ENCODE results near the gene NUAK1. TPM values are rescaled to one million over a fixed set of nuclear protein-coding genes. Genes with fewer than 3 reads are reported as not detected.
A peak's percentile ranks its signal among the peaks of the same experiment; 100 is the strongest.

NUAK1 gene
- total and polyA plus RNA-seq, 4 donors = 2.9 to 14.1 (median 9.2) TPM

GRCh38 chr12:106080041-106080790 is 58.5 kb downstream of the NUAK1 start:
- peaks cover 5 to 25% (median 18%) of the 10 kb centered on the region in 5 donors for H3K4me1 ChIP-seq (ENCODE audit: control insufficient read depth in 5 of 5, insufficient read depth in 5 of 5, low read length in 5 of 5)
- peaks cover 3 to 6% (median 4%) of the 10 kb centered on the region in 4 donors for H3K36me3 ChIP-seq (ENCODE audit: control insufficient read depth in 4 of 4, insufficient read depth in 4 of 4, low read length in 4 of 4)
- DNase-seq = peak in 2 of 3 donors; percentile 42 to 60
- H3K4me3 ChIP-seq = no peak overlapping the region
- H3K27ac ChIP-seq (ENCODE audit: low read depth in 1 of 2, low read length in 1 of 2) = peak overlapping the region; percentile 58 to 62
- no peaks in the 10 kb centered on the region for H3K27me3 ChIP-seq (ENCODE audit: control insufficient read depth in 3 of 3, insufficient read depth in 3 of 3, low read length in 2 of 3)
- peaks cover 0 to 2% (median 0%) of the 10 kb centered on the region in 4 donors for H3K9me3 ChIP-seq (ENCODE audit: control insufficient read depth in 4 of 4, insufficient read depth in 3 of 4, low read length in 3 of 4)
- WGBS, 2 donors = 59 to 68% methylated on average over 9 of the region's 9 CpGs
- no peak for TF ChIP-seq CTCF (IDR thresholded peaks at IDR 0.05; ENCODE audit: control extremely low read depth, extremely low read depth)
- H3K9ac ChIP-seq (ENCODE audit: insufficient read depth in 1 of 2, low read length in 2 of 2) = no peak overlapping the region
- ATAC-seq (ENCODE audit: insufficient read depth, low FRiP score) = no peak

- Histone ChIP-seq H3K4me3 (no peak overlapping the region), H3K4me1 (ENCODE audit: control insufficient read depth in 5 of 5, insufficient read depth in 5 of 5, low read length in 5 of 5) (peaks cover 11 to 35% (median 21%) of the 10 kb centered on the region in 5 donors), H3K9me3 (ENCODE audit: control insufficient read depth in 4 of 4, insufficient read depth in 3 of 4, low read length in 3 of 4) (peaks cover 0 to 2% (median 0%) of the 10 kb centered on the region in 4 donors), H3K9ac (ENCODE audit: insufficient read depth in 1 of 2, low read length in 2 of 2) (no peak overlapping the region), H3K36me3 (ENCODE audit: control insufficient read depth in 4 of 4, insufficient read depth in 4 of 4, low read length in 4 of 4) (peaks cover 3 to 5% (median 4%) of the 10 kb centered on the region in 4 donors), H3K27ac (ENCODE audit: low read depth in 1 of 2, low read length in 1 of 2) (peak overlapping the region; percentile 24 to 25), H3K27me3 (ENCODE audit: control insufficient read depth in 3 of 3, insufficient read depth in 3 of 3, low read length in 2 of 3) (no peaks in the 10 kb centered on the region)
- ATAC-seq (ENCODE audit: insufficient read depth, low FRiP score) = no peak
- WGBS, 2 donors = 59 to 85% methylated on average over 1 of the region's 1 CpG
- TF ChIP-seq CTCF (IDR thresholded peaks at IDR 0.05; ENCODE audit: control extremely low read depth, extremely low read depth) = no peak
- no peak for DNase-seq
Measured at GRCh38 chr12:106079148-106079738, 59.5 kb downstream of the NUAK1 start.

GRCh38 chr12:106078358-106079010 is 60.3 kb downstream of the NUAK1 start:
- no peak overlapping the region for H3K4me3 ChIP-seq

More at GRCh38 chr12:106078358-106079010, 60.3 kb downstream of the NUAK1 start:
- TF ChIP-seq CTCF (IDR thresholded peaks at IDR 0.05; ENCODE audit: control extremely low read depth, extremely low read depth) = no peak
- peaks cover 2 to 5% (median 4%) of the 10 kb centered on the region in 4 donors for H3K36me3 ChIP-seq (ENCODE audit: control insufficient read depth in 4 of 4, insufficient read depth in 4 of 4, low read length in 4 of 4)
- ATAC-seq (ENCODE audit: insufficient read depth, low FRiP score) = no peak
- H3K4me1 ChIP-seq (ENCODE audit: control insufficient read depth in 5 of 5, insufficient read depth in 5 of 5, low read length in 5 of 5) = peaks cover 11 to 38% (median 21%) of the 10 kb centered on the region in 5 donors
- WGBS, 2 donors = 63 to 79% methylated on average over 10 of the region's 10 CpGs
- no peak for DNase-seq
- H3K9ac ChIP-seq (ENCODE audit: insufficient read depth in 1 of 2, low read length in 2 of 2) = no peak overlapping the region
- H3K9me3 ChIP-seq (ENCODE audit: control insufficient read depth in 4 of 4, insufficient read depth in 3 of 4, low read length in 3 of 4) = peaks cover 0 to 2% (median 0%) of the 10 kb centered on the region in 4 donors
- H3K27ac ChIP-seq (ENCODE audit: low read depth in 1 of 2, low read length in 1 of 2) = peak overlapping the region; percentile 29 to 60
- H3K27me3 ChIP-seq (ENCODE audit: control insufficient read depth in 3 of 3, insufficient read depth in 3 of 3, low read length in 2 of 3) = no peaks in the 10 kb centered on the region
